ENCODE measurements around the gene HECW1.

DNA sequence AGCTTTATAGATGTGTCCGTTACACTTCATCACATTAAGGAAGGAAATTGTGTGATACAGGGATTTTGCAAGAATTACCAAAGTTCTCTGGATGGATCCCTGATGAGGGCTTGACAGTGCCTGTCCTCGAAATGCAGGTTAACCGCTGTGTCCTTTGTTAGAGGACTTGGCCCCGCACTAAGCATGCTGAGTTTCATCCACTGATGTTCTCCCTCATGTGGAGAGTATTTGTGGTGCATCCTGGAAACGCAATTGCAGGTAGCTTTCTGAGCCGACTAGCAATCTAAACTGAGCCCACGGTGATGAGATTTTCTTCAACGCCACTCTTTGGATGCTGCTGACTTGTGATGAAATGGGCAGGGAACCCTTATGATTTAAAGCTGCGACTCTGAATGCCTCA, 398.6 kb downstream of the HECW1 start:
- TF ChIP-seq, protein P1, sequence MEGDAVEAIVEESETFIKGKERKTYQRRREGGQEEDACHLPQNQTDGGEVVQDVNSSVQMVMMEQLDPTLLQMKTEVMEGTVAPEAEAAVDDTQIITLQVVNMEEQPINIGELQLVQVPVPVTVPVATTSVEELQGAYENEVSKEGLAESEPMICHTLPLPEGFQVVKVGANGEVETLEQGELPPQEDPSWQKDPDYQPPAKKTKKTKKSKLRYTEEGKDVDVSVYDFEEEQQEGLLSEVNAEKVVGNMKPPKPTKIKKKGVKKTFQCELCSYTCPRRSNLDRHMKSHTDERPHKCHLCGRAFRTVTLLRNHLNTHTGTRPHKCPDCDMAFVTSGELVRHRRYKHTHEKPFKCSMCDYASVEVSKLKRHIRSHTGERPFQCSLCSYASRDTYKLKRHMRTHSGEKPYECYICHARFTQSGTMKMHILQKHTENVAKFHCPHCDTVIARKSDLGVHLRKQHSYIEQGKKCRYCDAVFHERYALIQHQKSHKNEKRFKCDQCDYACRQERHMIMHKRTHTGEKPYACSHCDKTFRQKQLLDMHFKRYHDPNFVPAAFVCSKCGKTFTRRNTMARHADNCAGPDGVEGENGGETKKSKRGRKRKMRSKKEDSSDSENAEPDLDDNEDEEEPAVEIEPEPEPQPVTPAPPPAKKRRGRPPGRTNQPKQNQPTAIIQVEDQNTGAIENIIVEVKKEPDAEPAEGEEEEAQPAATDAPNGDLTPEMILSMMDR (IDR thresholded peaks at IDR 0.05), result no peak
- no peak for TF ChIP-seq POLR2A (IDR thresholded peaks at IDR 0.05; ENCODE audit: low read depth)
- TF ChIP-seq POLR2AphosphoS5 (IDR thresholded peaks at IDR 0.05), result no peak

All from esophagus muscularis mucosa (tissue), 3 donors.